GM21786 (cell line): ENCODE data around the gene PUSL1.

Experiments
- ATAC-seq: cut with Tn5 transposase; IDR thresholded peaks from one replicate; pipeline ENCODE4 v1.9.1; 2021; ENCODE audit not compliant: unreplicated experiment

Gene PUSL1

GRCh38 chr1:1278620-1279019 lies 29.8 kb upstream of the PUSL1 start:
- ATAC-seq: no peak

GRCh38 chr1:1279028-1279427 lies 29.4 kb upstream of the PUSL1 start:
- no peak for ATAC-seq

DNA sequence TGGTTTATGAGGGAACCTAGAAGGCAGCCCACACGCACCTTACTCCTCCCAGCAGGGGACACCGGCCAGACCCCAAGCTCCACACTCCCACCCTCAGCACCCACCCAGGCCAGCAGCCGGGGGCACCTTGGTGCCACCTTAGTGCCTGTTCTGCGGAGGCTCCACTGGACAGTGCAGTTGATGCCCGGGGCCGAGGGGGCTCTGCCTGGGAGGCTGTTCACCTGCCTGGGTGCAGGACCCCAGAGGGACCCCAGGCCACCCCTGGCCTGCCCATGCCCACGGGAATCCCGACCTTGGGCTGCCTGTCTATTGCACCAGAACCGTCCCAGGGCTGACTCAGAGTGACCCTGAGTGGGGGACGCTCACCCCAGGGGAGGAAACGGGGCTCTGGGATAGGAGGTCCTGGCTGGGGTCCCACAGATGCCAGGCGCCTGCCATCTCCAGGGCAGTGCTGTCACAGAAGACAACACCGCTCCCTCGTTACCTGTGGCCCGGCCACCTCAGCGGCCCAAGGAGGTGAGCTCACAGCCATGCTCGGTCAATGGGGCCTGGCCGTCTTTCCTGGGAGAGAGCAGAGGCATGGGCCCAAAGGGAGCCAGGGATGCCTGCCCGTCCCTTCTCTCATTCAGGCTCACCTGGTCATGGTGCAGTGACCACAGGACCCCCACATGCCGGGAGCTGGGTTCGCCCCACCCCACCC lies 27.5 kb upstream of the PUSL1 start:
- ATAC-seq: no peak

- no peak for ATAC-seq
Measured at GRCh38 chr1:1281533-1282321, 26.7 kb upstream of the PUSL1 start.

GRCh38 chr1:1282998-1283397 lies 25.4 kb upstream of the PUSL1 start:
- ATAC-seq: no peak

DNA sequence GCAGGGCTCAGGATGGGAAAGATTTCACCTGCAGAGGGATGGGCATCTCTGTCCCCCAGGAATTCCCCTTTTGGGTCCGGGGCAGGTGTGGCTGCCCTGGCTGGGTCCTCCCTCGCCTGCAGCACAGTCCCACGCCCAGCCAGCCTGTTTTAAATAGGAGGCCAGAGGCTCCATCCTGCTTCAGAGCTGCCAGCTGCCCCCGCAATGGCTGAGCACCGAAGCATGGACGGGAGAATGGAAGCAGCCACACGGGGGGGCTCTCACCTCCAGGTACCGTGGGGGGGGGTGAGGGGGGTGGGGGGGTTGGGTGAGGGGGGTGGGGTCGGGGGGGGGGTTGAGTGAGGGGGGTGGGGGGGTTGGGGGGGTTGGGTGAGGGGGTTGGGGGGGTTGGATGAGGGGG lies 24.6 kb upstream of the PUSL1 start:
- no peak for ATAC-seq

- no peak for ATAC-seq
Measured at GRCh38 chr1:1284221-1285101, 23.9 kb upstream of the PUSL1 start.

DNA sequence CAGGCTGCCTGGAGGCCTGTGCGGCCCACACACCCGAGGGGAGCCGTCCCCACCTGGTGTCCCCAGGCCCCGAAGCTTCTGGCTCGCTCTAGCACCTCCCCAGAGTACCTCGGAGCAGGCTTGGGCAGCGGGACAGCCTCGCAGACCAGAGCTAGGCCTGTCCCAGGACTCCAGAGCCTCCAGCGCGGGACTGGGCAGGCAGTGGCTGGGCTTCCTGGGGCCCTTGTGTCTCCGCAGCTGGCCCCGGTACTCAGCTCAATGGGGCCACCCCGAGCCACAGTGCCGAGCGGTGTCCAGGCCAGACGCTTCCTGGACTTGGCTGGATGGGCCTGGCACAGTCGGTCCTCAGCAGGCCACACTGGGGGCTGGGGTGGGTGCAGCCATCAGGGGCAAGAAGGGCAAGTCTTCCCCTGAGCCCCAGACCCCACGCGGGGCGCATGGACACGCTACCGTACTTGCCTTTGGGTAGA lies 23.3 kb upstream of the PUSL1 start:
- ATAC-seq: no peak

- ATAC-seq: no peak
Measured at GRCh38 chr1:1285611-1286311, 22.6 kb upstream of the PUSL1 start.

GRCh38 chr1:1286313-1287261 lies 21.8 kb upstream of the PUSL1 start:
- ATAC-seq: no peak

DNA sequence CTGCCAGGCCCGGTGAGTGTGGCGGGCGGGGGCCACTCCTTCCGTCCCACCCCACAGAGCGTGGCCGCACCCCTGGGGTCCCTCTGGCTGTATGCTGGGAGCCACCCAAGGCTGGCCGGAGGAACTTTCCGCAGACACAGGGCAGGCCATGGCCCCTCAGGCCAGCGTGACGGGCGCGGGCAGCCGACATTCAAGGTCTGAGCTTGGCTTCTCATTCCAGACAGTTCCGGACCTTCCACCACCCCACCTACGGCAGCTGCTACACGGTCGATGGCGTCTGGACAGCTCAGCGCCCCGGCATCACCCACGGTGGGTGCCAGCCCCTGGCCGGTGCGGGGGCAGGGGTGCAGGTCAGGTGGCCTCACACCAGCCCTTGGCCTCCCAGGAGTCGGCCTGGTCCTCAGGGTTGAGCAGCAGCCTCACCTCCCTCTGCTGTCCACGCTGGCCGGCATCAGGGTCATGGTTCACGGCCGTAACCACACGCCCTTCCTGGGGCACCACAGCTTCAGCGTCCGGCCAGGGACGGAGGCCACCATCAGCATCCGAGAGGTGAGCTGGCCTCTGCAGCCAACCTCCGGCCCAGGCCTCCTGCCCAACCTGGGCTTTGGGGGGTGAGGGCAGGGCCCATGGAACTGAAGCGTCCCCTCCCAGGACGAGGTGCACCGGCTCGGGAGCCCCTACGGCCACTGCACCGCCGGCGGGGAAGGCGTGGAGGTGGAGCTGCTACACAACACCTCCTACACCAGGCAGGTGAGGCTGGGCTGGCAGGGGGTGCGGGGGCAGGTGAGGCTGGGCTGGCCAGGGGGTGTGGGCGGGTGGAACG lies 20.9 kb upstream of the PUSL1 start:
- no peak for ATAC-seq

DNA sequence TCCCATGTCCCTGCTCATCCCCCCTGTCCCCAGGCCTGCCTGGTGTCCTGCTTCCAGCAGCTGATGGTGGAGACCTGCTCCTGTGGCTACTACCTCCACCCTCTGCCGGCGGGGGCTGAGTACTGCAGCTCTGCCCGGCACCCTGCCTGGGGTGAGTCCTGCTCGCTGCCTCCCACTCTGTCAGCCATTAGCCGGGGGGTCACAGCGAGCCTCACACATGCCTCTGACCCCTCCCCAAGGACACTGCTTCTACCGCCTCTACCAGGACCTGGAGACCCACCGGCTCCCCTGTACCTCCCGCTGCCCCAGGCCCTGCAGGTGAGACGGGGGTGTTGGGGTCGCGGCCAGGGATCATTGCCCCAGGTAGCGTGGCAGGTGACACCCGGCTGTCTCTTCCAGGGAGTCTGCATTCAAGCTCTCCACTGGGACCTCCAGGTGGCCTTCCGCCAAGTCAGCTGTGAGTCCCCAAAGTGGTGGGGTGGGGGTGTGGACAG lies 18.1 kb upstream of the PUSL1 start:
- no peak for ATAC-seq

DNA sequence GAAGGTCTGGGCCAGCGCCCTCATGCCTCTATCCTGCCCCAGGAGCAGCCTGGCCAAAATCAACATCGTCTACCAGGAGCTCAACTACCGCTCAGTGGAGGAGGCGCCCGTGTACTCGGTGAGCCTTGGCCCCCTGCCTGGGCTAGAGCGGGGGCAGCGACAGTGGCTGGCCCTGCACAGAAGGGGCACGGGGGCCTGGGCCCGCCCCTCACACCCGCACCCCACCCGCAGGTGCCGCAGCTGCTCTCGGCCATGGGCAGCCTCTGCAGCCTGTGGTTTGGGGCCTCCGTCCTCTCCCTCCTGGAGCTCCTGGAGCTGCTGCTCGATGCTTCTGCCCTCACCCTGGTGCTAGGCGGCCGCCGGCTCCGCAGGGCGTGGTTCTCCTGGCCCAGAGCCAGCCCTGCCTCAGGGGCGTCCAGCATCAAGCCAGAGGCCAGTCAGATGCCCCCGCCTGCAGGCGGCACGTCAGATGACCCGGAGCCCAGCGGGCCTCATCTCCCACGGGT lies 17.3 kb upstream of the PUSL1 start:
- no peak for ATAC-seq

GRCh38 chr1:1291548-1292441 lies 16.6 kb upstream of the PUSL1 start:
- no peak for ATAC-seq

GRCh38 chr1:1292442-1292779 lies 16.0 kb upstream of the PUSL1 start:
- no peak for ATAC-seq

- ATAC-seq: no peak
Measured at GRCh38 chr1:1292851-1293250, 15.5 kb upstream of the PUSL1 start.
